Cardiac fibroblast (primary cell): ENCODE results near the gene PSMC5.
"Not testable (repeated sequence)": the region's sequence is repeated elsewhere in the genome, so short reads cannot be mapped to it uniquely, and the experiment has no call there.

Experiments
- DNase-seq, 2 donors: peaks; one replicate each; pipeline versions ENCODE4 v3.0.0 to v3.0.0-alpha.2; 2010; ENCODE audit warnings: low read depth in 2 of 2
- H3K4me3 ChIP-seq, 2 donors: replicated peaks in 1 of 2; 1 replicate in 1 of 2; 2 replicates in 1 of 2; pipeline ENCODE4 v1.5.1; 2011; ENCODE audit warnings: low read depth in 2 of 2, low read length in 2 of 2, mild to moderate bottlenecking in 2 of 2, moderate library complexity in 1 of 2
- CTCF ChIP-seq: IDR thresholded peaks from one replicate; pipeline ENCODE4 v1.5.1; 2011; ENCODE audit warnings: low read depth, mild to moderate bottlenecking, low read length, inconsistent platforms

Gene PSMC5

GRCh38 chr17:63786971-63787711, 40.1 kb upstream of the PSMC5 start:
- no peak for TF ChIP-seq CTCF
- DNase-seq, result no peak
- no peak overlapping the region for H3K4me3 ChIP-seq

- no peak for DNase-seq
- no peak for TF ChIP-seq CTCF
- H3K4me3 ChIP-seq, result no peak overlapping the region
Observed at GRCh38 chr17:63790057-63790456, 37.2 kb upstream of the PSMC5 start.

- DNase-seq, result no peak
- TF ChIP-seq CTCF, result no peak
- H3K4me3 ChIP-seq, result no peak overlapping the region
Observed at GRCh38 chr17:63792055-63792729, 35.0 kb upstream of the PSMC5 start.

- H3K4me3 ChIP-seq, DNase-seq: not testable (repeated sequence)
Observed at GRCh38 chr17:63796375-63796774, 30.9 kb upstream of the PSMC5 start.

- TF ChIP-seq CTCF, result no peak
- no peak for DNase-seq
- no peak overlapping the region for H3K4me3 ChIP-seq
Observed at GRCh38 chr17:63798572-63799106, 28.6 kb upstream of the PSMC5 start.

- TF ChIP-seq CTCF, result no peak
Observed at GRCh38 chr17:63800783-63801182, 26.4 kb upstream of the PSMC5 start.

GRCh38 chr17:63804328-63804727, 22.9 kb upstream of the PSMC5 start:
- no peak overlapping the region for H3K4me3 ChIP-seq
- DNase-seq, result no peak
- no peak for TF ChIP-seq CTCF

More at GRCh38 chr17:63800783-63801182, 26.4 kb upstream of the PSMC5 start:
- no peak for DNase-seq
- no peak overlapping the region for H3K4me3 ChIP-seq
